Activated B cell treated with CpG ODN at 0.5 μM for 24 hours (primary cell): ENCODE data around the gene ALMS1. TPM values are rescaled to one million over a fixed set of nuclear protein-coding genes. Genes with fewer than 3 reads are reported as not detected.
"Not testable (repeated sequence)": the region's sequence is repeated elsewhere in the genome, so short reads cannot be mapped to it uniquely, and the experiment has no call there.

Experiments used
- ATAC-seq: fragments of 200-7000 bp; cut with Tn5 transposase; one replicate; pipeline ENCODE4 v1.10.0; 2021; ENCODE audit warnings: low read depth, mild to moderate bottlenecking, moderate library complexity
- CTCF ChIA-PET: fragments of 350-600 bp; sonication (Branson Sonifier 250); formaldehyde crosslinking; loops from one replicate; lab custom pipeline; 2021; ENCODE audit warnings: antibody characterized with exemption; lab: Charles Lee
- POLR2A ChIA-PET: fragments of 350-600 bp; sonication (Branson Sonifier 250); formaldehyde crosslinking; loops from one replicate; lab custom pipeline; 2021; ENCODE audit warnings: antibody characterized with exemption; lab: Charles Lee
- DNase-seq: peaks from one replicate; pipeline ENCODE4 v3.0.0; 2022
- H3K27ac Mint-ChIP-seq: one replicate; pipeline ENCODE4 v1.8.0; 2020; ENCODE audit warnings: mixed read lengths
- H3K27me3 Mint-ChIP-seq: one replicate; pipeline ENCODE4 v1.8.0; 2021; ENCODE audit warnings: mixed read lengths
- H3K36me3 Mint-ChIP-seq: one replicate; pipeline ENCODE4 v1.8.0; 2021; ENCODE audit warnings: low read depth, mixed read lengths
- H3K4me1 Mint-ChIP-seq: one replicate; pipeline ENCODE4 v1.8.0; 2021; ENCODE audit warnings: mixed read lengths
- H3K4me3 Mint-ChIP-seq: one replicate; pipeline ENCODE4 v1.8.0; 2020; ENCODE audit warnings: mild to moderate bottlenecking, mixed read lengths
- H3K9me3 Mint-ChIP-seq: one replicate; pipeline ENCODE4 v1.8.0; 2020; ENCODE audit warnings: mixed read lengths
- CTCF ChIP-seq: fragments of 200-600 bp; IDR thresholded peaks from one replicate; pipeline ENCODE4 v1.8.0; 2022; ENCODE audit warnings: antibody characterized with exemption, mild to moderate bottlenecking
- intact Hi-C: fragments of 100-400 bp; cut with micrococcal nuclease; formaldehyde crosslinking; loops from one replicate; pipeline ENCODE4 v1.15.1; 2024
- total RNA-seq: library from RNA; stranded (reverse); gene quantifications from 2 replicates; pipeline ENCODE4 v1.2.3, GENCODE V29; 2022

Gene ALMS1
- total RNA-seq, 1 donor from 2014 or later, result 20.1 TPM

GRCh38 chr2:73343992-73344391 is 41.6 kb upstream of the ALMS1 start:
- DNase-seq (no peak), ATAC-seq (no peak)
- POLR2A ChIA-PET, result no interaction called here
- no peaks in the 10 kb centered on the region for H3K9me3 Mint-ChIP-seq
- CTCF ChIA-PET, result interaction anchor here (0.8 kb wide), 1 partner anchor 54 kb away, joined by 3 read pairs; no protein-coding TSS in a partner anchor
- H3K27me3 Mint-ChIP-seq, result peaks cover 8% of the 10 kb centered on the region
- peaks cover 1% of the 10 kb centered on the region for H3K4me1 Mint-ChIP-seq
- H3K27ac Mint-ChIP-seq, result no peak overlapping the region
- intact Hi-C loops, result no loop called here
- TF ChIP-seq CTCF, result no peak
- H3K36me3 Mint-ChIP-seq, result no peaks in the 10 kb centered on the region
- no peak overlapping the region for H3K4me3 Mint-ChIP-seq

GRCh38 chr2:73344747-73345146 is 40.9 kb upstream of the ALMS1 start:
- DNase-seq, CTCF ChIA-PET, H3K36me3 Mint-ChIP-seq, intact Hi-C loops, H3K27ac Mint-ChIP-seq, POLR2A ChIA-PET, H3K27me3 Mint-ChIP-seq, ATAC-seq, H3K9me3 Mint-ChIP-seq, H3K4me3 Mint-ChIP-seq, H3K4me1 Mint-ChIP-seq: not testable (repeated sequence)

- Mint-ChIP-seq H3K9me3 (no peaks in the 10 kb centered on the region), H3K4me1 (no peaks in the 10 kb centered on the region), H3K27ac (no peak overlapping the region), H3K27me3 (peaks cover 12% of the 10 kb centered on the region), H3K4me3 (no peak overlapping the region), H3K36me3 (no peaks in the 10 kb centered on the region)
- intact Hi-C loops, result no loop called here
- POLR2A ChIA-PET, result no interaction called here
- DNase-seq (no peak), ATAC-seq (no peak)
- CTCF ChIA-PET, result interaction anchor here (0.6 kb wide), 1 partner anchor 32 kb away, joined by 3 read pairs; no protein-coding TSS in a partner anchor
- no peak for TF ChIP-seq CTCF
Observed at GRCh38 chr2:73350035-73350691, 35.5 kb upstream of the ALMS1 start.

- TF ChIP-seq CTCF, result no peak
- no peaks in the 10 kb centered on the region for H3K36me3 Mint-ChIP-seq
- intact Hi-C loops, result no loop called here
- DNase-seq, result no peak
- ChIA-PET POLR2A (no interaction called here), CTCF (no interaction called here)
- H3K4me3 Mint-ChIP-seq, result no peak overlapping the region
- H3K27me3 Mint-ChIP-seq, result peaks cover 15% of the 10 kb centered on the region
- no peak overlapping the region for H3K27ac Mint-ChIP-seq
- H3K9me3 Mint-ChIP-seq, result no peaks in the 10 kb centered on the region
- ATAC-seq, result no peak
- no peaks in the 10 kb centered on the region for H3K4me1 Mint-ChIP-seq
Observed at GRCh38 chr2:73356097-73356496, 29.5 kb upstream of the ALMS1 start.

- no peaks in the 10 kb centered on the region for H3K36me3 Mint-ChIP-seq
- CTCF ChIA-PET, result interaction anchor here (1.1 kb wide), 1 partner anchor 71 kb away, joined by 3 read pairs; no protein-coding TSS in a partner anchor
Observed at GRCh38 chr2:73359915-73360697, 25.5 kb upstream of the ALMS1 start.

More at GRCh38 chr2:73359915-73360697, 25.5 kb upstream of the ALMS1 start:
- no peak for TF ChIP-seq CTCF
- DNase-seq, result no peak
- no peak for ATAC-seq
- Mint-ChIP-seq H3K27ac (no peak overlapping the region), H3K9me3 (no peaks in the 10 kb centered on the region), H3K27me3 (peaks cover 17% of the 10 kb centered on the region), H3K4me3 (no peak overlapping the region), H3K4me1 (no peaks in the 10 kb centered on the region)
- POLR2A ChIA-PET, result no interaction called here
- intact Hi-C loops, result no loop called here
